HepG2 (cell line): ENCODE results near the gene EFEMP2. TPM values are rescaled to one million over a fixed set of nuclear protein-coding genes. Genes with fewer than 3 reads are reported as not detected.

ENCODE experiments used
- ATAD3A ChIP-seq: sonication (generic); formaldehyde crosslinking; IDR thresholded peaks from 2 replicates; pipeline ENCODE4 v1.4.0; 2020; ENCODE audit warnings: missing genetic modification reagents
- CHD2 ChIP-seq: IDR thresholded peaks from 2 replicates; pipeline ENCODE4 v1.6.1; 2011; ENCODE audit warnings: low read depth, low read length, improper control_type of control experiment
- CREB1 ChIP-seq, 2 experiments: fragments of 450-650 bp in 1 of 2; IDR thresholded peaks; 2 replicates each; pipeline ENCODE4 v1.6.1; 2016 to 2017; ENCODE audit warnings: control low read depth in 1 of 2, mild to moderate bottlenecking in 1 of 2, missing compliant biosample characterization in 1 of 2, missing genetic modification characterization in 1 of 2
- EEA1 ChIP-seq: sonication (generic); formaldehyde crosslinking; IDR thresholded peaks from 2 replicates; pipeline ENCODE4 v1.5.1; 2020; ENCODE audit warnings: mild to moderate bottlenecking, missing genetic modification reagents, borderline replicate concordance
- SMAD9 ChIP-seq: sonication (generic); formaldehyde crosslinking; IDR thresholded peaks from 2 replicates; pipeline ENCODE4 v1.5.1; 2020; ENCODE audit warnings: mild to moderate bottlenecking, missing genetic modification reagents
- ZFP1 ChIP-seq: IDR thresholded peaks from 2 replicates; pipeline ENCODE4 v1.6.1; 2016
- ZKSCAN5 ChIP-seq: sonication (generic); formaldehyde crosslinking; IDR thresholded peaks from 2 replicates; pipeline ENCODE4 v1.5.1; 2020; ENCODE audit warnings: mild to moderate bottlenecking, missing genetic modification reagents
- ZNF317 ChIP-seq: sonication (generic); formaldehyde crosslinking; IDR thresholded peaks from 2 replicates; pipeline ENCODE4 v1.5.0; 2020; ENCODE audit warnings: mild to moderate bottlenecking, missing genetic modification reagents
- ZNF350 ChIP-seq: sonication (generic); formaldehyde crosslinking; IDR thresholded peaks from 2 replicates; pipeline ENCODE4 v1.4.0; 2020; ENCODE audit warnings: mild to moderate bottlenecking, low read depth, missing genetic modification reagents, borderline replicate concordance
- ZNF451 ChIP-seq: sonication (generic); formaldehyde crosslinking; IDR thresholded peaks from 2 replicates; pipeline ENCODE4 v1.5.0; 2020; ENCODE audit warnings: mild to moderate bottlenecking, missing genetic modification reagents
- ZNF615 ChIP-seq: sonication (generic); formaldehyde crosslinking; IDR thresholded peaks from 2 replicates; pipeline ENCODE4 v1.5.0; 2020; ENCODE audit warnings: mild to moderate bottlenecking, missing genetic modification reagents, borderline replicate concordance
- ZNF619 ChIP-seq: sonication (generic); formaldehyde crosslinking; IDR thresholded peaks from 2 replicates; pipeline ENCODE4 v1.4.0; 2020; ENCODE audit warnings: mild to moderate bottlenecking, missing genetic modification reagents
- ZSCAN22 ChIP-seq: sonication (generic); formaldehyde crosslinking; IDR thresholded peaks from 2 replicates; pipeline ENCODE4 v1.4.0; 2020; ENCODE audit warnings: mild to moderate bottlenecking, missing genetic modification reagents
- ZSCAN9 ChIP-seq: IDR thresholded peaks from 2 replicates; pipeline ENCODE4 v1.6.1; 2016; ENCODE audit warnings: borderline replicate concordance
- ZZZ3 ChIP-seq: sonication (generic); formaldehyde crosslinking; IDR thresholded peaks from 2 replicates; pipeline ENCODE4 v1.4.0; 2020; ENCODE audit warnings: missing genetic modification reagents, mild to moderate bottlenecking, borderline replicate concordance
- polyA plus RNA-seq, 8 experiments: library from polyadenylated mRNA; depleted of rRNA in 3 of 8; stranded (reverse) in 7 of 8; unstranded in 1 of 8; fragments of >200 nt; fragmentation: Illumina TruSeq in 4 of 8; extraction: Trizol in 4 of 8; gene quantifications; 2 replicates each; pipeline versions ENCODE4 v1.2.1 to v1.2.3, GENCODE V29; 2011 to 2016; ENCODE audit warnings: low read depth in 4 of 8, missing spikeins in 1 of 8, mixed read lengths in 1 of 8; ENCODE audit not compliant: insufficient read depth in 1 of 8
- total RNA-seq, 5 experiments: library from RNA; depleted of rRNA; stranded (reverse); fragments of >200 nt; fragmentation: Illumina TruSeq; extraction: Trizol; gene quantifications; 2 replicates each; pipeline ENCODE4 v1.2.3, GENCODE V29; 2016; ENCODE audit warnings: low read depth in 1 of 5
- TF ChIP-seq, protein P1 (sequence below): sonication (generic); formaldehyde crosslinking; conservative IDR thresholded peaks from 2 replicates; pipeline ENCODE4 v1.4.0; 2020; ENCODE audit warnings: missing genetic modification reagents
- TF ChIP-seq, protein P2 (sequence below): sonication (generic); formaldehyde crosslinking; IDR thresholded peaks from 2 replicates; pipeline ENCODE4 v1.4.0; 2020; ENCODE audit warnings: mild to moderate bottlenecking, missing genetic modification reagents, borderline replicate concordance
- TF ChIP-seq, protein P3 (sequence below): sonication (generic); formaldehyde crosslinking; IDR thresholded peaks from 2 replicates; pipeline ENCODE4 v1.9.0; 2021; ENCODE audit warnings: missing genetic modification reagents, mild to moderate bottlenecking, borderline replicate concordance
- TF ChIP-seq, protein P4 (sequence below): sonication (generic); formaldehyde crosslinking; IDR thresholded peaks from 2 replicates; pipeline ENCODE4 v1.4.0; 2020; ENCODE audit warnings: missing genetic modification reagents, borderline replicate concordance

The EFEMP2 gene
- total and polyA plus RNA-seq, 2 of the 13 experiments (the other 11 are each of a cell fraction or from before 2014, with no cell fraction given), result 7.4 to 29.7 TPM

DNA sequence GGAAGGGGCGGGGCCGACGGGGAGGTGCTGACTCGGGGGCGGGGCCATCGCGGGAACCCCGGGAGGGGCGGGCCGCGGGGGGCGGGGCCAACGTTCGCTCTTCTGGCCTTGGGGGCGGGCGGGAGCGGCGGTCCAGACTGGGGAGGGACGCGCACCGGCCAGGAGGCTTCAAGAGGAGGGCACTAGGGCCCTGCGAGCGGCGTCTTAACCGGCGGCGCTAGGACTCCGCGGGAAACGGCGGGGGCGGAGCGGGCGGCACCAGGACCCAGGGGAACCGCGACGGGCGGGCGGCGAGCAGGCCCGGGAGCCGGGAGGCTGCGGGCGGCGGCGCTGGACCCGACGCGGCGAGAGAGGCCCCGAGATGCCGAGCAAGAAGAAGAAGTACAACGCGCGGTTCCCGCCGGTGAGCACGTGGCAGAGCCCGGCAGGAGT lies 46.6 kb upstream of the EFEMP2 start, which contains the start of gene DRAP1 (continued):
- TF ChIP-seq, protein P1, sequence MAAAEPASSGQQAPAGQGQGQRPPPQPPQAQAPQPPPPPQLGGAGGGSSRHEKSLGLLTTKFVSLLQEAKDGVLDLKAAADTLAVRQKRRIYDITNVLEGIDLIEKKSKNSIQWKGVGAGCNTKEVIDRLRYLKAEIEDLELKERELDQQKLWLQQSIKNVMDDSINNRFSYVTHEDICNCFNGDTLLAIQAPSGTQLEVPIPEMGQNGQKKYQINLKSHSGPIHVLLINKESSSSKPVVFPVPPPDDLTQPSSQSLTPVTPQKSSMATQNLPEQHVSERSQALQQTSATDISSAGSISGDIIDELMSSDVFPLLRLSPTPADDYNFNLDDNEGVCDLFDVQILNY (CRISPR knock-in tag), result peak; percentile 75
- TF ChIP-seq, protein P2, sequence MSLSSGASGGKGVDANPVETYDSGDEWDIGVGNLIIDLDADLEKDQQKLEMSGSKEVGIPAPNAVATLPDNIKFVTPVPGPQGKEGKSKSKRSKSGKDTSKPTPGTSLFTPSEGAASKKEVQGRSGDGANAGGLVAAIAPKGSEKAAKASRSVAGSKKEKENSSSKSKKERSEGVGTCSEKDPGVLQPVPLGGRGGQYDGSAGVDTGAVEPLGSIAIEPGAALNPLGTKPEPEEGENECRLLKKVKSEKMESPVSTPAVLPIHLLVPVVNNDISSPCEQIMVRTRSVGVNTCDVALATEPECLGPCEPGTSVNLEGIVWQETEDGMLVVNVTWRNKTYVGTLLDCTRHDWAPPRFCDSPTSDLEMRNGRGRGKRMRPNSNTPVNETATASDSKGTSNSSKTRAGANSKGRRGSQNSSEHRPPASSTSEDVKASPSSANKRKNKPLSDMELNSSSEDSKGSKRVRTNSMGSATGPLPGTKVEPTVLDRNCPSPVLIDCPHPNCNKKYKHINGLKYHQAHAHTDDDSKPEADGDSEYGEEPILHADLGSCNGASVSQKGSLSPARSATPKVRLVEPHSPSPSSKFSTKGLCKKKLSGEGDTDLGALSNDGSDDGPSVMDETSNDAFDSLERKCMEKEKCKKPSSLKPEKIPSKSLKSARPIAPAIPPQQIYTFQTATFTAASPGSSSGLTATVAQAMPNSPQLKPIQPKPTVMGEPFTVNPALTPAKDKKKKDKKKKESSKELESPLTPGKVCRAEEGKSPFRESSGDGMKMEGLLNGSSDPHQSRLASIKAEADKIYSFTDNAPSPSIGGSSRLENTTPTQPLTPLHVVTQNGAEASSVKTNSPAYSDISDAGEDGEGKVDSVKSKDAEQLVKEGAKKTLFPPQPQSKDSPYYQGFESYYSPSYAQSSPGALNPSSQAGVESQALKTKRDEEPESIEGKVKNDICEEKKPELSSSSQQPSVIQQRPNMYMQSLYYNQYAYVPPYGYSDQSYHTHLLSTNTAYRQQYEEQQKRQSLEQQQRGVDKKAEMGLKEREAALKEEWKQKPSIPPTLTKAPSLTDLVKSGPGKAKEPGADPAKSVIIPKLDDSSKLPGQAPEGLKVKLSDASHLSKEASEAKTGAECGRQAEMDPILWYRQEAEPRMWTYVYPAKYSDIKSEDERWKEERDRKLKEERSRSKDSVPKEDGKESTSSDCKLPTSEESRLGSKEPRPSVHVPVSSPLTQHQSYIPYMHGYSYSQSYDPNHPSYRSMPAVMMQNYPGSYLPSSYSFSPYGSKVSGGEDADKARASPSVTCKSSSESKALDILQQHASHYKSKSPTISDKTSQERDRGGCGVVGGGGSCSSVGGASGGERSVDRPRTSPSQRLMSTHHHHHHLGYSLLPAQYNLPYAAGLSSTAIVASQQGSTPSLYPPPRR (CRISPR knock-in tag), result peak; percentile 48; the same call in 1 of the 2 replicates
- TF ChIP-seq SMAD9 (CRISPR knock-in tag) (no peak; the same call in 1 of the 2 replicates), ZNF615 (CRISPR knock-in tag) (no peak), ZNF317 (CRISPR knock-in tag) (no peak), ZSCAN22 (CRISPR knock-in tag) (no peak; the same call in 1 of the 2 replicates), ZKSCAN5 (CRISPR knock-in tag) (no peak), ZNF350 (peak; percentile 73), ZSCAN9 (CRISPR knock-in tag) (no peak), ZZZ3 (0 out of 2 replicates have a peak, but pooled peaks have one; percentile 48), CHD2 (no peak), ZFP1 (CRISPR knock-in tag) (0 out of 2 replicates have a peak, but pooled peaks have one; percentile 79), ZNF451 (CRISPR knock-in tag) (peak; percentile 71; the same call in 1 of the 2 replicates), ZNF619 (CRISPR knock-in tag) (no peak), EEA1 (CRISPR knock-in tag) (no peak), ATAD3A (CRISPR knock-in tag) (no peak), CREB1 (IDR thresholded peaks at IDR 0.05) (peak; percentile 65), CREB1 (CRISPR knock-in tag; IDR thresholded peaks at IDR 0.05) (no peak)
- TF ChIP-seq, protein P3, sequence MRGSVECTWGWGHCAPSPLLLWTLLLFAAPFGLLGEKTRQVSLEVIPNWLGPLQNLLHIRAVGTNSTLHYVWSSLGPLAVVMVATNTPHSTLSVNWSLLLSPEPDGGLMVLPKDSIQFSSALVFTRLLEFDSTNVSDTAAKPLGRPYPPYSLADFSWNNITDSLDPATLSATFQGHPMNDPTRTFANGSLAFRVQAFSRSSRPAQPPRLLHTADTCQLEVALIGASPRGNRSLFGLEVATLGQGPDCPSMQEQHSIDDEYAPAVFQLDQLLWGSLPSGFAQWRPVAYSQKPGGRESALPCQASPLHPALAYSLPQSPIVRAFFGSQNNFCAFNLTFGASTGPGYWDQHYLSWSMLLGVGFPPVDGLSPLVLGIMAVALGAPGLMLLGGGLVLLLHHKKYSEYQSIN (CRISPR knock-in tag), result no peak
- TF ChIP-seq, protein P4, sequence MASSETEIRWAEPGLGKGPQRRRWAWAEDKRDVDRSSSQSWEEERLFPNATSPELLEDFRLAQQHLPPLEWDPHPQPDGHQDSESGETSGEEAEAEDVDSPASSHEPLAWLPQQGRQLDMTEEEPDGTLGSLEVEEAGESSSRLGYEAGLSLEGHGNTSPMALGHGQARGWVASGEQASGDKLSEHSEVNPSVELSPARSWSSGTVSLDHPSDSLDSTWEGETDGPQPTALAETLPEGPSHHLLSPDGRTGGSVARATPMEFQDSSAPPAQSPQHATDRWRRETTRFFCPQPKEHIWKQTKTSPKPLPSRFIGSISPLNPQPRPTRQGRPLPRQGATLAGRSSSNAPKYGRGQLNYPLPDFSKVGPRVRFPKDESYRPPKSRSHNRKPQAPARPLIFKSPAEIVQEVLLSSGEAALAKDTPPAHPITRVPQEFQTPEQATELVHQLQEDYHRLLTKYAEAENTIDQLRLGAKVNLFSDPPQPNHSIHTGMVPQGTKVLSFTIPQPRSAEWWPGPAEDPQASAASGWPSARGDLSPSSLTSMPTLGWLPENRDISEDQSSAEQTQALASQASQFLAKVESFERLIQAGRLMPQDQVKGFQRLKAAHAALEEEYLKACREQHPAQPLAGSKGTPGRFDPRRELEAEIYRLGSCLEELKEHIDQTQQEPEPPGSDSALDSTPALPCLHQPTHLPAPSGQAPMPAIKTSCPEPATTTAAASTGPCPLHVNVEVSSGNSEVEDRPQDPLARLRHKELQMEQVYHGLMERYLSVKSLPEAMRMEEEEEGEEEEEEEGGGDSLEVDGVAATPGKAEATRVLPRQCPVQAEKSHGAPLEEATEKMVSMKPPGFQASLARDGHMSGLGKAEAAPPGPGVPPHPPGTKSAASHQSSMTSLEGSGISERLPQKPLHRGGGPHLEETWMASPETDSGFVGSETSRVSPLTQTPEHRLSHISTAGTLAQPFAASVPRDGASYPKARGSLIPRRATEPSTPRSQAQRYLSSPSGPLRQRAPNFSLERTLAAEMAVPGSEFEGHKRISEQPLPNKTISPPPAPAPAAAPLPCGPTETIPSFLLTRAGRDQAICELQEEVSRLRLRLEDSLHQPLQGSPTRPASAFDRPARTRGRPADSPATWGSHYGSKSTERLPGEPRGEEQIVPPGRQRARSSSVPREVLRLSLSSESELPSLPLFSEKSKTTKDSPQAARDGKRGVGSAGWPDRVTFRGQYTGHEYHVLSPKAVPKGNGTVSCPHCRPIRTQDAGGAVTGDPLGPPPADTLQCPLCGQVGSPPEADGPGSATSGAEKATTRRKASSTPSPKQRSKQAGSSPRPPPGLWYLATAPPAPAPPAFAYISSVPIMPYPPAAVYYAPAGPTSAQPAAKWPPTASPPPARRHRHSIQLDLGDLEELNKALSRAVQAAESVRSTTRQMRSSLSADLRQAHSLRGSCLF (CRISPR knock-in tag), result no peak
